ENCODE data around the gene ISM1.
A peak's percentile ranks its signal among the peaks of the same experiment; 100 is the strongest.
"Not testable (repeated sequence)": the region's sequence is repeated elsewhere in the genome, so short reads cannot be mapped to it uniquely, and the experiment has no call there.

ISM1 gene

DNA sequence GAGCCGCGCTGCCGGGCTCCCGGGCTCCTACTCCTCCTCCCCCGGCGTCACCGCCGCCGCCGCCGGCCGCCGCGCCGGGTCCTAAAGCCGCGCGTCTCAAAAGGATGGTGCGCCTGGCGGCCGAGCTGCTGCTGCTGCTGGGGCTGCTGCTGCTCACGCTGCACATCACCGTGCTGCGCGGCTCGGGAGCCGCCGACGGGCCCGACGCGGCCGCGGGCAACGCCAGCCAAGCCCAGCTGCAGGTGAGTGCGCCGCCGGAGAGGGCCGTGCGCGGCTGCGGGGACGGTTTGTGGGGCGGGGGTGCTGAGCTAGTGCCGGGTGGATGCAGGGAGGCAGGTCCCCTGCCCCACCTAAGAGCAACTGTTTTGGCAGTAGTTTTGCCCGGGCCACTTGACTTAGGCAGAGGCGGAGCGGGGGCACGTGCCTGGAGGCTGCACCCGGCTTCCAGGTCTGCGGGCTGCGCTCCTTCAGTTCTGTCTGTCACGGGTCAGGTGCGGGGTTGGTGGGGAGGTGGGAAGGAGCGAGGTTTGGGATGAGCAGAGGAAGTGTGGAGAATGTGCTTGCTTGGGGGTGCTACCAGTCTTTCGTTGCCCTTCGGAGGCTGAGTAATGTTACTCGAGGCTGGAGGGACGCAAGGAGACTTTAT is 722 bp downstream of the ISM1 start:
- peak; percentile 78 for DNase-seq

- DNase-seq: no peak
These were observed 1.2 kb downstream of the ISM1 start for GRCh38 chr20:13222319-13222716.

DNA sequence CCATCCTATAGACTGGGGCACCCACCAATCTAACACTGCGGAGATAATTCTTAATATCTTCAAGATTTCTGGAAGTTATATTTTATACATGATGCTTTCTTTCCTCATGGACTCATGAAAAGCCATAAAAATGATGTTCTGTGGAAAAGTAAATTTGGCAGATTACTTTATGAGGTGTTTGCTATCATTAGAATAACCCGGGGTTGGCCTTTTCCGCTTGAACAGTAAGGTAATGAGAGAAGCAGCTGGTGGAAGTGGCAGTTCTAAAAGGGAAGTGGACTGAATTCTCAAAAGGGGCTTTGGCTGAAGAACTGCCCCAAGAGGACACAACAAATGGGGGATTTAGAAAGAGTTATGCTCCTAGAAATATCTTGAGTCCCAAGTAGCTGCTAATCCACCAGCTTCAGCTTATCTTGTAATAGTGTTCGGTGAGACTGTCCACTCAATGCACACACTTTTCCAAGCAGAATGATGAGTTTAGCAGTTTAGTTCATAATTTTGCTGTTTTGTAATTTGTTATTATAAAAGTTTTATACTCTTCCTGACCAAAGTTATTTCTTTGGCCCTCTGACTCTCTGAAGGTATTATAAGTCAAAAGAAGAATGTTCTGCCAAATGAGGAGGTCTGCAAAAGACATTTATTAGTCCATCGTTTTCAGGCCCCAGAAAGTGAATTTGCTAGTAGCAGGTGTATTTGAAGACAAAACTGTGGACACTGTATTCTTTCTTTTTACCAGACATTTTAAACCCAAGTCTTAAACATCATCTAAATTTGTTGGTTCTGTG is 2.9 kb downstream of the ISM1 start:
- DNase-seq: no peak

DNA sequence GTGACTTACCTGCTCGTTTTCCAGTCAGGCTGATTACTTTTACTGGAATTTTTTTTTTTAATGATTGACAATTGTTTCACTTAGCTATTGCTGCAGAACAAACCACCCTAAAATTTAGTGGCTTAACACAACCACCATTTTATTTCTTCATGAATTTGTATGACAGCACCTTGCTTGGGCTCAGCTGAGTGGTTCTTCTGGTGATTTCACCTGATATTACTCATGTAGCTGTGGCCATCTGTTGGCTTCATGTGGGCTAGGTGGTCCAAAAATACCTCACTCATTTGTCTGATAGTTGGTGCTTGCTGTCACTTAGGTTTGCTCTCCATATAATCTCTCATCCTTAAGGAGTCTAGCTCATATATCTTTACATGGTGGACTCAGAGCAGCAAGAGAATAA is 5.3 kb downstream of the ISM1 start:
- no peak for DNase-seq

DNA sequence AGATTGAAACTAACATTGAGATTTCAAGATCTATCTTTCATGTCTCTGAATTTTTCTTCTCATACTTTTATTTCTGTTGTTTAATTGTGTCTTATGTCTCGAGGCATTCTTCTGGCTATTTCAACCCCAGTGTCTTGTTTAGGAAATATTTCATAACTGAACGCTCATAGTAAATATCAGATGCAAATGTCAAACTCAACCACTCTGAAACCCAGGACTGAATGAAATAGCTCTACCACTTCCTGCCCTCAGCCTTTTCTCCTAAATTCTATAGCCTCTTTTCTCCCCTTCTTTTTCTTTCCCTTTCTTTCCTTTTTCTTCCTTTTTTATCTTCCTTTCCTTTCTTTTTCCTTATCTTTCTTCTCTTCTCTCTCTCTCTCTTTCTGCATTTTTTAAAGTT is 7.7 kb downstream of the ISM1 start:
- DNase-seq: no peak

DNA sequence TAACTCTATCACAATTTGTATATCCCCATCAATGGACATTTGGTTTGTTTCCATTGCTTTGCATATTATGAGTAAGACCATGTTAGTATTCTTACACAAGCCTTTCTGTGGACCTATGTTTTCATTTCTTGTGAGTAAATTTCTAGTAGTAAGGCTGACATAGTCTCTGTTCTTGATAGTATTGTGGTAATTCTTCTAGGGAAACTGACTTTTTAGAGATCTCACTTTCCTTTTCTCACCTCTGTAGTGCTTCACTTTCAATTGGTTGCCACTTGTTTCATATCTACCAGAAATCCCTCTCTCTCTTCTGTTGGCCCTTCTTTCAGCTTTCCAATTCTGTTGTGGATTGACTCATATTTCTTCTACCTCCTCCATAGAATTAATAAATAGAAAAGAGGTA is 8.5 kb downstream of the ISM1 start:
- DNase-seq: no peak

- peak; percentile 81 for DNase-seq
These were observed 10.1 kb downstream of the ISM1 start for GRCh38 chr20:13231031-13231752.

- no peak for DNase-seq
These were observed 11.9 kb downstream of the ISM1 start for GRCh38 chr20:13232999-13233398.

GRCh38 chr20:13234961-13235360 is 13.9 kb downstream of the ISM1 start:
- DNase-seq: no peak

DNA sequence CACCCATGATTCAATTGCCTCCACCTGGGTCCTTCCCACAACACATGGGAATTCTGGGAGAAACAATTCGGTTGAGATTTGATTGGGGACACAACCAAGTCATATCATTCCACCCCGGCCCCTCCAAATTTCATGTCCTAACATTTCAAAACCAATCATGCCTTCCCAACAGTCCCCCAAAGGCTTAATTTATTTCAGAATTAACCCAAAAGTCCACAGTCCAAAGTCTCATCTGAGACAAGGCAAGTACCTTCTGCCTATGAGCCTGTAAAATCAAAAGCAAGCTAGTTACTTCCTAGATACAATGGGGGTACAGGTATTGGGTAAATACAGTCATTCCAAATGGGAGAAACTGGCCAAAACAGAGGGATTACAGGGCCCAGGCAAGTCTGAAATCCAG is 15.3 kb downstream of the ISM1 start:
- not testable (repeated sequence) for DNase-seq

DNA sequence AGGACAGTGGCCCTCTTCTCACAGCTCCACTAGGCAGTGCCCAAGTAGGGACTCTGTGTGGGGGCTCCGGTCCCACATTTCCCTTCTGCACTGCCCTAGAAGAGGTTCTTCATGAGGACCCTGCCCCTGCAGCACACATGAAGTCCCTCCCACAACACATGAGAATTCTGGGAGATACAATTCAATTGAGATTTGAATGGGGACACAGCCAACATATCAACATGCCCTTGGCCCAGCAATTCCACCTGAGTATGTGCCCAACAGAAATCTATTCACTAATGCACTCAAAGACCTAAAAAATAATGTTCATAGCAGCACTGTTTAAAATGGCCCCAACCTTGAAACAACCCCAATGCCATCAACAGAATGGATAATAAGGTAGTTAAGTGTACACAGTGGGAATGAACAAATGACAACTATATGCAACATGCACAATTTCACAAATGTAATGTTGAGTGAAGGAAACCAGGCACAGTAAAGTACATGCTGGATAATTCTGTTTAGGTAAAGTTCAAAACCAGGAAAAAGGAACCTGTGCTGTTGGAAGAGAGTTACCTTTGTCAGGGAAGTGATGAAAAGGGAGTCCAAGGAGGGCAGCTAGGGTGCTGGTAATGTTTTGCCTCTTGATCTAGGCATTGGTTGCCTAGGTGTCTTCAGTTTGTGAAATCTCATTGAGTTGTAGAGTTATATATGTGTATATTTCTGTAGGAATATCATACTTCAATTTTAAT is 16.1 kb downstream of the ISM1 start:
- no peak for DNase-seq

GRCh38 chr20:13238001-13238653 is 17.1 kb downstream of the ISM1 start:
- no peak for DNase-seq

DNA sequence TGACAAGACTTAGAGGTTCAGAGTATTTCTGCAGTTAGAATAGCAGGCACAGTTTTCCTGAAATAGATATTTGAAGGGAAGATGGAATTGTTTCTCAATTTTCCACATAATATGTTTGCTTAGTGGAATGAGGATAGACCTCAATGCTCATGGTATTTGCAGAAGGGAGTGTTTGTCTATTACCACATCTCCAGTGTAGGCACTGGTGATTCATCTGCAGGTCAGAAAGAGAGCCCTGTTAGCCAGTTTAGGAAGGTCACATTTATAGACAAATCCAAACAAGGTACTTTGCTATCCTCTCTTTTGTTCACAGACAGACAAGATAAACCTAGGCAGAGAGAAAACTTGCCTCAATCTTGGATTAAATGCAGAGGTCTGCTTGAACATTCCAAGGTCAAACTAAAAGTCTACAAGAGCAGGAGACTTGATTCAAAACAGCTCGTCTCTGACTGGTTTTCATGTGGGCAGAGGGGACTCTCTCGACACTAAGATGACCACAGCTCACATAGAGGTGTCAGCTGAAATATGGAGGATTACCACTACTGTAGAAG is 22.8 kb downstream of the ISM1 start:
- no peak for DNase-seq

DNA sequence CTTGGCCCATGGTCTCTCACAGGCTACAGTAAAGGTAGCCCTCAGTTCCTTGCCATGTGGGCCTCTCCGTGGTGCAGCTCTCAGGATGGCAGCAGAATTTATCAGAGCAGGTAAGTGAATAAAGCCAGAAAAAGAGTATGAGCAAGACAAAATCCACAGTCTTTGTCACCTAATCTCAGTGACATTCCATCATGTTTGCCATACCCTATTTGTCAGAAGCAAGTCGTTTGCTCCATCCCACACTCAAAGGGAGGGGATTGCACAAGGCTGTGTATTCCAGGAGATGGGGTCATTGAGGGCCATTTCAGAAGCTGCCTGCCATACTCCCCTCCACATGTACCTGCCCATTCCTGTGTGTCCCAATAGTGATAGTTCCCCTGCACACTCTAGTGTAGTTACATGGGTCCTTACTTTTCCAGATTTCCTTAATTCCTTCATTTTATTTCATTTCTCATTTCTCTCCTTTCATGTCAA is 24.2 kb downstream of the ISM1 start:
- no peak for DNase-seq

- DNase-seq: no peak
These were observed 28.2 kb downstream of the ISM1 start for GRCh38 chr20:13249118-13249797.

DNA sequence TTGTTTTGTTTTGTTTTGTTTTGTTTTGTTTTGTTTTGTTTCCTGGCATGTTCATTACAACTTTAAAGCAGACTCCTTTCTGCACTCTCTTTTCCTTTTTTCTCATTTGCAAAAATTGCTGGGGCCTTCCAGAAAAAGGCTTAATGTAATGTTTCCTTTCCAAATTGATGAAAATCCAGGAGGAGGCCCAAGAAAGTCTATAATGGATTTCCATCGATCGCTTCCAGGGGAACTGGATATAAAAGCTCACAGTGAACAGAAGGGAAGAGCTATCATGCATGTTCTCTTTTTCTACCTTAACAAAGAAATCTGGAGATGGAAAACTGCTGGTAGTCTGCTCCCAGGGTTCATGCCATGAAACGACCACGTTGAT is 28.7 kb downstream of the ISM1 start:
- DNase-seq: no peak

DNA sequence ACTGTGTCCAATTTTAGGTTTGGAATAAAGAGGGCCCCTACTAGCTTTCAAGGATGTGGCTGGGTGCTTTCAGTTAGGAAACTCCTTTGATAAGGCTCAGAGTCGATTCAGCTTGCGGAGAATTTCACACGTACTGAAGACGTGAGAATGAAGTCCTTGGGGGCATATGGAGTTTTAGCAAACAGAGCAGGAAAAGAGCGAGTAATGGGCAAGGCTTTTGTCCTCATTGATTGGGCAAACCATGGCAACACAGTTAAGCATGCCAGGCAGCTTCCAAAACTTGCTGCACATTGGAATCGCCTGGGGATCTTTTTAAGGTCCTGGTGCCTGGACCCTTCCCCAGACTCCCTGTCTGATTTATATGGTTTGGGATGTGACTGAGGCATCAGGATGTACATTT is 29.2 kb downstream of the ISM1 start:
- no peak for DNase-seq

DNA sequence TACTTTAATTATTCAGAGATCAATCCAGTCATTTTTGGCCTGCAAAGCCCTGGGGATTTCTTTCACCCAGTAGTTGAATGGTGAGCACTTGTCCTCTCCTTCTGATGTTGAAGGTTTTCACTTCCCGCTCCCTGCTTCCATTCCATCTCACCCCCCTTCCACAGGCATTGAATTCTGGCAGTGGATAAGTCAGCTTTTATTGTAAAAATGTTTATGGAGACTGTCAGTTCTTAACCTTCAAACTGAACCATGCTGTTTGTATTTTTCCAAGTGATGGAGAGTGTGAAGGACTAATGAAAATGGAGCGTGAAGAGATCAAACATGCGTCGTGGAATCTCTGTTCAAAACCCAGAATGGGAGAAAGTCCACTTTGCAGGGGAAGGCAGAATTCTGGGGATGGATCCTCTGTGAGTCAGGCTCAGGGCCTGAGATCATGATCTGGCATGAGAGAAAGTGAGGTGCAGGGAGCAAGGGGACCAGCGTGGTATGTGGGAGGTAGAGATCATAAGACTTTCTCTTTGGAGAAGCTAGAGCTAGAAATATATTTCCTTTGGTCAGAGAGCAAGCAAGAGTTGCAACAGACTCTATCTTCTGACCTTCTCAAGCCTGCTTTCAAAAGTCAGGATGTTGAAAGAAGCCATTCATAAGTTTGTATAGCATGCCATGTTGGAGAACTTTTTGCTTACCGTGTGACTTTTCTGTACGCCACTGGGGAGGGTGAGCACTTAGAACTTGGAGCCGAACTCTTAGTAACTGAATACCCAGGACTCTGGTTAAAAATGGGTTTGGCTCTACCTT is 30.2 kb downstream of the ISM1 start:
- DNase-seq: no peak

GRCh38 chr20:13251904-13252297 is 30.8 kb downstream of the ISM1 start:
- DNase-seq: no peak

DNA sequence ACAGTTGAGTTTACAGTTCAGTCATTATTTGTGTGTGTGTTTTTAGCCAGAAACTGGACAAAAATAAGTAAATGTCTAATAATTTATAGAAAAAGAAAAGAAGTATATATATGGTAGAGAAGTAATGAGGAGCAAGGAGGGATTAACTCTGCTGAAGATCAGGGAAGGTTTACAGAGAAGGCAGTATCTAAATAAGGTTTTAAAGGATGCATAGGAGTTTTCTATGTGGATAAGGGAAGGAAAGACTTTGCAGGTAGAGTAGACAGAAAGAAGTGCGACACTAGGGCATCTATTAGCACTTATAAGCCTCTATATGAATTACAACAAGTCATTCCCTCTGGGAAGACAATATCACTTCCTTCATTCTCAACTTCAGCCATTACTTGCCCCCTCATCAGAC is 34.3 kb downstream of the ISM1 start:
- DNase-seq: no peak

GRCh38 chr20:13256606-13257005 is 35.5 kb downstream of the ISM1 start:
- no peak for DNase-seq
